ENCODE results near the gene EIF5A. TPM values are rescaled to one million over a fixed set of nuclear protein-coding genes. Genes with fewer than 3 reads are reported as not detected.

The EIF5A gene
- total and polyA plus RNA-seq, 2 experiments from 2014 or later: 267 to 693 TPM

- Histone ChIP-seq H3K9me2 (replicated peaks; ENCODE audit: insufficient read depth) (no peaks in the 10 kb centered on the region), H3K4me1 (ENCODE audit: insufficient read depth) (no peaks in the 10 kb centered on the region), H3K9me3 (ENCODE audit: low read depth) (no peaks in the 10 kb centered on the region), H3K27me3 (no peaks in the 10 kb centered on the region), H3K79me2 (no peaks in the 10 kb centered on the region), H3K27ac (no peak overlapping the region), H3K4me2 (no peak overlapping the region), H3K4me3 (no peak overlapping the region), H2AFZ (no peak overlapping the region), H3K36me3 (replicated peaks; ENCODE audit: insufficient read depth, low read depth) (no peaks in the 10 kb centered on the region), H4K20me1 (ENCODE audit: insufficient read depth, poor library complexity, severe bottlenecking) (no peaks in the 10 kb centered on the region)
- no peak for DNase-seq (ENCODE audit: low spot score)
- no peak for TF ChIP-seq EZH2 (IDR thresholded peaks at IDR 0.05; ENCODE audit: borderline replicate concordance)
- WGBS (ENCODE audit: low lambda C conversion rate, missing lambda C conversion rate): 95% methylated on average over 13 of the region's 13 CpGs
These were observed 34.4 kb downstream of the EIF5A start for GRCh38 chr17:7341842-7342241.

GRCh38 chr17:7343250-7343649 is 35.8 kb downstream of the EIF5A start:
- Histone ChIP-seq H3K4me2 (no peak overlapping the region), H3K36me3 (replicated peaks; ENCODE audit: insufficient read depth, low read depth) (no peaks in the 10 kb centered on the region), H2AFZ (no peak overlapping the region), H4K20me1 (ENCODE audit: insufficient read depth, poor library complexity, severe bottlenecking) (no peaks in the 10 kb centered on the region), H3K4me1 (ENCODE audit: insufficient read depth) (no peaks in the 10 kb centered on the region), H3K9me2 (replicated peaks; ENCODE audit: insufficient read depth) (no peaks in the 10 kb centered on the region), H3K27ac (no peak overlapping the region), H3K79me2 (no peaks in the 10 kb centered on the region), H3K9me3 (ENCODE audit: low read depth) (no peaks in the 10 kb centered on the region), H3K4me3 (no peak overlapping the region), H3K27me3 (no peaks in the 10 kb centered on the region)
- TF ChIP-seq EZH2 (IDR thresholded peaks at IDR 0.05; ENCODE audit: borderline replicate concordance) (no peak), EZH2phosphoT487 (IDR thresholded peaks at IDR 0.05; ENCODE audit: low read depth, severe bottlenecking, unreplicated experiment) (no peak), CTCF (IDR thresholded peaks at IDR 0.05; ENCODE audit: poor library complexity) (no peak)
- no peak for DNase-seq (ENCODE audit: low spot score)
- WGBS (ENCODE audit: low lambda C conversion rate, missing lambda C conversion rate): 84% methylated on average over 14 of the region's 15 CpGs

- H4K20me1 ChIP-seq (ENCODE audit: insufficient read depth, poor library complexity, severe bottlenecking): peaks cover 5% of the 10 kb centered on the region
- H3K9me3 ChIP-seq (ENCODE audit: low read depth): no peaks in the 10 kb centered on the region
- H3K79me2 ChIP-seq: no peaks in the 10 kb centered on the region
- no peaks in the 10 kb centered on the region for H3K27me3 ChIP-seq
- H3K4me1 ChIP-seq (ENCODE audit: insufficient read depth): peaks cover 12% of the 10 kb centered on the region
- no peak for TF ChIP-seq CTCF (IDR thresholded peaks at IDR 0.05; ENCODE audit: poor library complexity)
- no peak for TF ChIP-seq EZH2phosphoT487 (IDR thresholded peaks at IDR 0.05; ENCODE audit: low read depth, severe bottlenecking, unreplicated experiment)
- no peak for TF ChIP-seq EZH2 (IDR thresholded peaks at IDR 0.05; ENCODE audit: borderline replicate concordance)
- no peak overlapping the region for H3K4me2 ChIP-seq
- no peak overlapping the region for H2AFZ ChIP-seq
- H3K9me2 ChIP-seq (replicated peaks; ENCODE audit: insufficient read depth): no peaks in the 10 kb centered on the region
- no peak overlapping the region for H3K4me3 ChIP-seq
- no peak overlapping the region for H3K27ac ChIP-seq
- WGBS (ENCODE audit: low lambda C conversion rate, missing lambda C conversion rate): 92% methylated on average over 18 of the region's 18 CpGs
- H3K36me3 ChIP-seq (replicated peaks; ENCODE audit: insufficient read depth, low read depth): no peaks in the 10 kb centered on the region
- no peak for DNase-seq (ENCODE audit: low spot score)
These were observed 39.6 kb downstream of the EIF5A start for GRCh38 chr17:7346761-7347614.

GRCh38 chr17:7347630-7348477 is 40.4 kb downstream of the EIF5A start:
- 86% methylated on average over 19 of the region's 19 CpGs for WGBS (ENCODE audit: low lambda C conversion rate, missing lambda C conversion rate)
- Histone ChIP-seq H3K27me3 (no peaks in the 10 kb centered on the region), H4K20me1 (ENCODE audit: insufficient read depth, poor library complexity, severe bottlenecking) (peaks cover 5% of the 10 kb centered on the region), H3K4me3 (no peak overlapping the region), H3K4me1 (ENCODE audit: insufficient read depth) (peaks cover 16% of the 10 kb centered on the region), H3K9me2 (replicated peaks; ENCODE audit: insufficient read depth) (no peaks in the 10 kb centered on the region), H3K79me2 (peaks cover 8% of the 10 kb centered on the region), H3K4me2 (no peak overlapping the region), H3K36me3 (replicated peaks; ENCODE audit: insufficient read depth, low read depth) (no peaks in the 10 kb centered on the region), H3K9me3 (ENCODE audit: low read depth) (no peaks in the 10 kb centered on the region), H2AFZ (no peak overlapping the region), H3K27ac (peak overlapping the region; percentile 44)
- TF ChIP-seq CTCF (IDR thresholded peaks at IDR 0.05; ENCODE audit: poor library complexity): no peak
- no peak for TF ChIP-seq EZH2 (IDR thresholded peaks at IDR 0.05; ENCODE audit: borderline replicate concordance)
- no peak for TF ChIP-seq EZH2phosphoT487 (IDR thresholded peaks at IDR 0.05; ENCODE audit: low read depth, severe bottlenecking, unreplicated experiment)
- DNase-seq (ENCODE audit: low spot score): no peak

Measured in hepatocyte (in vitro differentiated cells).